ENCODE results near the gene PLEKHO1.
"Not testable (repeated sequence)": the region's sequence is repeated elsewhere in the genome, so short reads cannot be mapped to it uniquely, and the experiment has no call there.

The PLEKHO1 gene

GRCh38 chr1:150168960-150169601 is 19.4 kb downstream of the PLEKHO1 start:
- in situ Hi-C loops (cut with HindIII; ENCODE audit: low sequenced_read_pairs), result no loop called here

GRCh38 chr1:150171801-150172200 is 22.1 kb downstream of the PLEKHO1 start:
- in situ Hi-C loops (cut with HindIII; ENCODE audit: low sequenced_read_pairs), result no loop called here

- in situ Hi-C loops (cut with HindIII; ENCODE audit: low sequenced_read_pairs), result no loop called here
Measured at GRCh38 chr1:150173141-150173585, 23.4 kb downstream of the PLEKHO1 start.

- in situ Hi-C loops (cut with HindIII; ENCODE audit: low sequenced_read_pairs), result loop anchor here (5.0 kb wide), 3 partner anchors 49 to 209 kb away; no protein-coding TSS in a partner anchor
Measured at GRCh38 chr1:150176593-150176992, 26.9 kb downstream of the PLEKHO1 start.

- in situ Hi-C loops (cut with HindIII; ENCODE audit: low sequenced_read_pairs), result loop anchor here (5.0 kb wide), 3 partner anchors 51 to 211 kb away; no protein-coding TSS in a partner anchor
Measured at GRCh38 chr1:150178548-150178947, 28.8 kb downstream of the PLEKHO1 start.

- in situ Hi-C loops (cut with HindIII; ENCODE audit: low sequenced_read_pairs), result loop anchor here (5.0 kb wide), 3 partner anchors 53 to 213 kb away; no protein-coding TSS in a partner anchor
Measured at GRCh38 chr1:150179867-150180266, 30.2 kb downstream of the PLEKHO1 start.

- in situ Hi-C loops (cut with HindIII; ENCODE audit: low sequenced_read_pairs), result no loop called here
Measured at GRCh38 chr1:150180474-150180873, 30.8 kb downstream of the PLEKHO1 start.

GRCh38 chr1:150182247-150182646 is 32.5 kb downstream of the PLEKHO1 start:
- in situ Hi-C loops (cut with HindIII; ENCODE audit: low sequenced_read_pairs), result no loop called here

GRCh38 chr1:150183061-150183460 is 33.3 kb downstream of the PLEKHO1 start:
- in situ Hi-C loops (cut with HindIII; ENCODE audit: low sequenced_read_pairs), result no loop called here

- in situ Hi-C loops (cut with HindIII; ENCODE audit: low sequenced_read_pairs), result no loop called here
Measured at GRCh38 chr1:150185481-150185880, 35.8 kb downstream of the PLEKHO1 start.

GRCh38 chr1:150186438-150186788 is 36.7 kb downstream of the PLEKHO1 start:
- in situ Hi-C loops (cut with HindIII; ENCODE audit: low sequenced_read_pairs), result not testable (repeated sequence)

- in situ Hi-C loops (cut with HindIII; ENCODE audit: low sequenced_read_pairs), result no loop called here
Measured at GRCh38 chr1:150186789-150187559, 37.3 kb downstream of the PLEKHO1 start.

- in situ Hi-C loops (cut with HindIII; ENCODE audit: low sequenced_read_pairs), result no loop called here
Measured at GRCh38 chr1:150187560-150187931, 37.8 kb downstream of the PLEKHO1 start.

GRCh38 chr1:150192012-150192411 is 42.3 kb downstream of the PLEKHO1 start:
- in situ Hi-C loops (cut with HindIII; ENCODE audit: low sequenced_read_pairs), result no loop called here

GRCh38 chr1:150194381-150195031 is 44.8 kb downstream of the PLEKHO1 start:
- in situ Hi-C loops (cut with HindIII; ENCODE audit: low sequenced_read_pairs), result no loop called here

- in situ Hi-C loops (cut with HindIII; ENCODE audit: low sequenced_read_pairs), result no loop called here
Measured at GRCh38 chr1:150196417-150196816, 46.7 kb downstream of the PLEKHO1 start.

GRCh38 chr1:150207281-150207971 is 57.7 kb downstream of the PLEKHO1 start:
- in situ Hi-C loops (cut with HindIII; ENCODE audit: low sequenced_read_pairs), result no loop called here

- in situ Hi-C loops (cut with HindIII; ENCODE audit: low sequenced_read_pairs), result not testable (repeated sequence)
Measured at GRCh38 chr1:150208460-150208859, 58.7 kb downstream of the PLEKHO1 start.

Measured in endothelial cell of hepatic sinusoid (primary cell).